ENCODE data around the gene CORO2A. TPM values are rescaled to one million over a fixed set of nuclear protein-coding genes. Genes with fewer than 3 reads are reported as not detected.

Gene CORO2A
- total and polyA plus RNA-seq, 2 of the 4 experiments (the other 2 are of a cell fraction): 1.9 to 2.2 TPM

GRCh38 chr9:98168153-98168780, 24.2 kb downstream of the CORO2A start:
- Histone ChIP-seq H4K5ac (ENCODE audit: low read depth, low read length) (no peak overlapping the region), H3K27ac (ENCODE audit: insufficient read depth, low read length) (no peak overlapping the region), H3K4me1 (ENCODE audit: control insufficient read depth, insufficient read depth, low read length) (peaks cover 8% of the 10 kb centered on the region; the same call in 1 of the 2 replicates), H4K8ac (ENCODE audit: low read depth in 2 of 2, low read length in 2 of 2) (peak overlapping the region in 1 of 2 experiments; percentile 59; a peak in 2 of 4 replicates), H3K23ac (ENCODE audit: low read depth, low read length) (no peak overlapping the region), H3K18ac (ENCODE audit: low read depth, low read length) (no peak overlapping the region), H3K9me3 (ENCODE audit: control insufficient read depth, insufficient read depth, low read length) (no peaks in the 10 kb centered on the region), H3K56ac (ENCODE audit: extremely low read depth, insufficient read depth, low read length) (no peak overlapping the region), H4K20me1 (ENCODE audit: insufficient read depth, low read length) (no peaks in the 10 kb centered on the region), H2AFZ (replicated peaks; ENCODE audit: low read length, poor library complexity) (peak overlapping the region; percentile 82), H3K36me3 (ENCODE audit: control insufficient read depth, insufficient read depth, low read length) (no peaks in the 10 kb centered on the region), H3K9ac (ENCODE audit: low read depth, low read length) (no peak overlapping the region), H2AK5ac (ENCODE audit: low read depth, low read length) (no peak overlapping the region), H3K4me2 (ENCODE audit: low read depth, low read length) (no peak overlapping the region), H2BK120ac (ENCODE audit: low read depth, low read length) (no peak overlapping the region), H3K9me1 (ENCODE audit: insufficient read depth, low read length) (0 out of 2 replicates have a peak, but pooled peaks cover 9% of the 10 kb centered on the region), H2BK20ac (ENCODE audit: low read depth, low read length) (no peak overlapping the region), H2AK9ac (replicated peaks; ENCODE audit: low read depth, low read length, poor library complexity) (no peak overlapping the region), H3K27me3 (ENCODE audit: control insufficient read depth, insufficient read depth, low read length) (peaks cover 2% of the 10 kb centered on the region; the same call in 1 of the 2 replicates), H3K14ac (replicated peaks; ENCODE audit: low read depth, low read length) (no peak overlapping the region), H3K4me3 (ENCODE audit: insufficient read depth, low read depth, low read length) (no peak overlapping the region), H3K4ac (ENCODE audit: low read depth, low read length) (no peak overlapping the region), H2BK15ac (ENCODE audit: low read depth, low read length) (no peak overlapping the region), H4K91ac (ENCODE audit: insufficient read depth, low read depth, low read length) (no peak overlapping the region), H2BK5ac (ENCODE audit: low read depth, low read length, poor library complexity, severe bottlenecking) (no peak overlapping the region), H3K79me1 (ENCODE audit: low read depth in 1 of 2, low read length in 2 of 2) (no peaks in the 10 kb centered on the region; a peak in 1 of 4 replicates)
- in situ Hi-C loops (cut with MboI; ENCODE audit: low sequenced_read_pairs): no loop called here
- dilution Hi-C loops (cut with HindIII; ENCODE audit: low sequenced_read_pairs, unreplicated experiment): no loop called here
- intact Hi-C loops (cut with micrococcal nuclease): no loop called here
- POLR2A ChIA-PET (ENCODE audit: unreplicated experiment): no interaction called here
- DNase-seq (no peak), ATAC-seq (ENCODE audit: low read depth) (no peak)
- TF ChIP-seq RCOR1 (IDR thresholded peaks at IDR 0.05; ENCODE audit: insufficient replicate concordance, low read length) (no peak), SMC3 (IDR thresholded peaks at IDR 0.05; ENCODE audit: low read depth, low read length) (no peak), CHD1 (IDR thresholded peaks at IDR 0.05; ENCODE audit: low read depth, low read length) (no peak), MAZ (IDR thresholded peaks at IDR 0.05; ENCODE audit: borderline replicate concordance, low read depth, low read length) (no peak), NFE2L2 (IDR thresholded peaks at IDR 0.05; ENCODE audit: low read depth, low read length) (no peak), CEBPB (IDR thresholded peaks at IDR 0.05; ENCODE audit: low read depth, low read length) (no peak), FOS (IDR thresholded peaks at IDR 0.05; ENCODE audit: low read depth, low read length) (no peak), RAD21 (IDR thresholded peaks at IDR 0.05; ENCODE audit: low read length) (no peak), BHLHE40 (IDR thresholded peaks at IDR 0.05; ENCODE audit: low read depth, low read length) (no peak), ELK1 (IDR thresholded peaks at IDR 0.05; ENCODE audit: borderline replicate concordance, low read depth, low read length) (no peak), MXI1 (IDR thresholded peaks at IDR 0.05; ENCODE audit: borderline replicate concordance, low read depth, low read length) (no peak), POLR2A (IDR thresholded peaks at IDR 0.05; ENCODE audit: low read depth, low read length) (no peak), MAFK (IDR thresholded peaks at IDR 0.05; ENCODE audit: low read depth, low read length) (no peak), USF2 (IDR thresholded peaks at IDR 0.05; ENCODE audit: low read depth, low read length) (no peak), CTCF (conservative IDR thresholded peaks at IDR 0.05; ENCODE audit: low read depth, low read length) (no peak)
- 84% methylated on average over 2 of the region's 3 CpGs; no CpG with 5 or more reads in 1 of the 2 experiments for WGBS, 2 experiments (ENCODE audit: extremely low coverage in 2 of 2, insufficient read length in 1 of 2)
- CTCF ChIA-PET: no interaction called here
- BruUV-seq (replicated peaks): no TSS peak

Measured in IMR-90 (cell line).